GM19240 (cell line): ENCODE results near the gene ADD1.
"Not testable (repeated sequence)": the region's sequence is repeated elsewhere in the genome, so short reads cannot be mapped to it uniquely, and the experiment has no call there.

Source experiments
- DNase-seq: peaks from one replicate; pipeline ENCODE4 v3.0.0; 2011; ENCODE audit warnings: low spot score; ENCODE audit not compliant: insufficient read length

Gene ADD1

DNA sequence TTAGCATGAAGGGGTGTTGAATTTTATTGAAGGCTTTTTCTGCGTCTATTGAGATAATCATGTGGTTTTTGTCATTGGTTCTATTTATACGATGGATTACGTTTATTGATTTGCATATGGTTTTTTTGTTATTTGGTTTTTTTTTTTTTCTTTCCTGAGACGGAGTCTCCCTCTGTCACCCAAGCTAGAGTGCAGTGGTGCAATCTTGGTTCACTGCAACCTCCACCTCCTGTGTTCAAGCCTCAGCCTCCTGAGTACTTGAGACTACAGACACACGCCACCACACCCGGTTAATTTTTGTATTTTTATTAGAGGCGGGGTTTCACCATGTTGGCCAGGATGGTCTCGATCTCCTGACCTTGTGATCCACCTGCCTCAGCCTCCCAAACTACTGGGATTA is 75.1 kb downstream of the ADD1 start:
- not testable (repeated sequence) for DNase-seq

DNA sequence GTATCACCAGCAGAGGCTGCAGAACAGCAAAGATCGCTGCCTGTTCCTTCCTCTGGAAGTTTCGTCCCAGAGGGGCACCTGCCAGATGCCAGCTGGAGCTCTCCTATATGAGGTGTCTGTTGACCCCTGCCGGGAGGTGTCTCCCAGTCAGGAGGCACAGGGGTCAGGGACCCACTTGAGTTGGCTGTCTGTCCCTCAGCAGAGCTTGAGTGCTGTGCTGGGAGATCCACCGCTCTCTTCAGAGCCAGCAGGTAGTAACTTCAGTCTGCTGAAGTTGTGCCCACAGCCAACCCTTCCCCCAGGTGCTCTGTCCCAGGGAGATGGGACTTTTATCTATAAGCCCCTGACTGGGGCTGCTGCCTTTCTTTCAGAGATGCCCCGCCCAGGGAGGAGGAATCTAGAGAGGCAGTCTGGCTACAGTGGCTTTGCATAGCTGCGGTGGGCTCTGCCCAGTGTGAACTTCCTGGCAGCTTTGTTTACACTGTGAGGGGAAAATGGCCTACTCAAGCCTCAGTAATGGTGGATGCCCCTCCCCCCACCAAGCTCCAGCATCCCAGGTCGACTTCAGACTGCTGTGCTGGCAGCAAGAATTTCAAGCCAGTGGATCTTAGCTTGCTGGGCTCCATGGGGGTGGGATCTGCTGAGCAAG is 78.9 kb downstream of the ADD1 start:
- DNase-seq = not testable (repeated sequence)

DNA sequence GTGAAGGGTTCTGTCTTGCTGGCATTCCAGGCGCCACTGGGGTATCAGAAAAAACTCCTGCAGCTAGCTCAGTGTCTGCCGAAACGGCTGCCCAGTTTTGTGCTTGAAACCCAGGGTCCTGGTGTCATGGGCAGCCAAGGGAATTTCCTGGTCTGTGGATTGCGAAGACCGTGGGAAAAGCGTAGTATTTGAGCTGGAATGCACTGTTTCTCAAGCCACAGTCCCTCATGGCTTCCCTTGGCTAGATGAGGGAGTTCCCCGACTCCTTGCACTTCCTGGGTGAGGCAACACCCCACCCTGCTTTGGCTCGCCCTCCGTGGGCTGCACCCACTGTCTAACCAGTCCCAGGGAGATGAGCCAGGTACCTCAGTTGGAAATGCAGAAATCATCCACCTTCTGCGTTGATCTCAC is 79.5 kb downstream of the ADD1 start:
- DNase-seq = no peak

DNA sequence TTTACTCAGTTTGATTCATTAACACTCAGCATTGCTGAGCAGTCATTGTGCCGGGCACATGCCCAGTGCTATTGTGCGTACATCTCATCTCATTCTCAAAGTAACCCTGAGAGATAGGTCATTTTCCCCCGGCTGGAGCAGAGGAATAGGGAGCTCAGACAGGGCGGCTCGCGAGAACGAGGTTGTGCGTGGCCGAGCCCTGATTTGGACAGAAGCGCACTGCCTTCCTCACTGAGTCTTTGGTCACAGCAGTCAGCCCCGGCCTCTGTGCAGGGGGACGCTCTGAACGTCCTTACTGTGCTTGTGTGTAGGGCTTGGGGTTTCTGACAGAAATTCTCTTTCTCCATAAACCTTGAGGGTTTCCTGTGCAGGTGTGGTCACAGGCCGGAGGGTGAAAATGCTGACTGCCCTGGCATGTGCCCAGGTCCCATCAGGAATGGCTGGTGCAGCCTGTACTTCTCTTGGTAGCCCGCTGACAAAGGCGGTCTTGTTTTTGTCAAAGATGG is 80.1 kb downstream of the ADD1 start:
- DNase-seq = no peak

- DNase-seq = no peak
Observed at GRCh38 chr4:2924286-2924685, 80.6 kb downstream of the ADD1 start.

DNA sequence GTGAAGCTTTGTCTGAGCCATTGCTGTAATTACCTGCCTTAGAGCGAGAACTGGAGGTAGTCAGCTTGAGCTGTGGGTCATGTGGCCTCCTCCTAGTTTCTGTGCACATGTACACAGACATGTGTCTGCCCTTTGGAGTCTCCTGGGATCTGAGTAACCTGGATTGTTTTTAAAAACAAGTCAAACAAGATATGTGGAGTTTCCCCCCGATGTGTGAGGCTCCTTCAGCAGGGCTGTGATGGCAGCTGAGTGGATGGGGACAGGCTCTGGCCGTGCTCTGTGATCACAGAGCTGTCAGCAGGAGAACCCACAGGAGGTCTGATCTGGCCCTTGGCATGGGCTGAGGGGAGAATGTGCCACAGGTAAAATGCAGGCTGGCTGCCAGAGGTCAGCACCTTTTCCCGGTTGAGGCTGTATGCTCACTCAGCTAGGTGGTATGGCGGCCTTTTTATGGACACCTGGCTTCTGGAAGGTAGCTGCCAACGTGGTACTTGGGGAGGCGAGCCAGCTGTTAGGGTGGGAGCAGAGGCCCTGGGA is 81.2 kb downstream of the ADD1 start:
- DNase-seq = no peak

DNA sequence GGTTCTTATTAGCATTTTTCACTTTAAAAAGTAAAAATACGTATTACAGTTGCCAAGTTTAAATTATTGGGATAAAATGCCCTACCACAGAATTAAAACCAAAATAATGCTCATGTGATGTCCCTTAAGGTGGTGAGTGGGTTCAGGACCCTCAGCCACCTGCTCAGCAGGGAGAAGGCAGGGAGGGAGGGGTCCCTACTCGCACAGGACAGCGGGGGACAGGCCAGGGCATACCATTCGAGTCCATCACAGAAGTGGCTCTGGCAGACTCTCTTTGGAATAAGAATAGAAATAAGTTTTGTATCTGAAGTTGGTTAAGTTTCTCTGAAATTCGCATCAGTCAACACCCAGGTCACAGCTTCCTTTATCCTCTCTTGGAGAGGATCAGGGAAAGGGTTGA is 81.9 kb downstream of the ADD1 start:
- DNase-seq = no peak

DNA sequence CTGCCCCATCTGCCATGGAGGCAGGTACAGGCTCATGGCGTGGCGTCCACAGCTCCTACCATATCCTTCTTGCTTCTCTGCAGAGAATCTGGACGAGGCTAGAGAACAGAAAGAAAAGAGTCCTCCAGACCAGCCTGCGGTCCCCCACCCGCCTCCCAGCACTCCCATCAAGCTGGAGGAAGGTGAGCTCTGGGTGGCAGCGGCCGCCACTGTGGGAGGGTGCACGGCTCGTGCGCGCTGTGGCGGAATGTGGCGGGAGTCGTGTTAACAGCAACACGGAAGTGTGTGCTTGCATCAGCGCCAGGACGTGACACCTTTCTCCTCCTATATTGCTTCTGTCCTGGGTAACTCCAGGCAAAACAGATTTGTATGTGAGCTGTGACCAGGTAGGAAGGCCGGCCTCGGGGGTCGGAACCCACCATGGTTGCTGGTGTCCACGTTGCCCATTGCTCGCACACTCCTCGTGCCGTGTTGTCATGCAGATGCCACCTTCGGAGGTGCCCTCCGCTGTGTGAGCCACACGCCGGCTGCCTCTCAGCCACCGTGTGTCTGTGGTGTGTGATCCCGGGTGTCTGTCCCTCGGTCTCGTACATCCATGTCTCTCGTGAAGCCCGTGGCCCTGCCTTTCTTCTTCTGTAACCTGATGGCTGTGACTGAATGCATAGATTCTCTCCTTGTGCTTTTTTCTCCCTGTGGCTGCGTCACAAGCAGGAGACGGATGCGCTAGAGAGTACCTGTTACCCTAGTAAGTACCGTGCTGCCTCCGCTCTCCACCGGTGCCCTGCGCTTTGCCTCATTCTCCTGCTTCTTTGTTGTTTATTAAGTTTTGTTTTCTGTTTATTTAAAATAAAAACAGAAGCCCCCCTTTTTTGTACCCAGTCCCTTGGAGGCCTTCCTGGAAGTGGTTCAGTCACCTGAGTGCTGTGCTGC is 82.6 kb downstream of the ADD1 start:
- no peak for DNase-seq

DNA sequence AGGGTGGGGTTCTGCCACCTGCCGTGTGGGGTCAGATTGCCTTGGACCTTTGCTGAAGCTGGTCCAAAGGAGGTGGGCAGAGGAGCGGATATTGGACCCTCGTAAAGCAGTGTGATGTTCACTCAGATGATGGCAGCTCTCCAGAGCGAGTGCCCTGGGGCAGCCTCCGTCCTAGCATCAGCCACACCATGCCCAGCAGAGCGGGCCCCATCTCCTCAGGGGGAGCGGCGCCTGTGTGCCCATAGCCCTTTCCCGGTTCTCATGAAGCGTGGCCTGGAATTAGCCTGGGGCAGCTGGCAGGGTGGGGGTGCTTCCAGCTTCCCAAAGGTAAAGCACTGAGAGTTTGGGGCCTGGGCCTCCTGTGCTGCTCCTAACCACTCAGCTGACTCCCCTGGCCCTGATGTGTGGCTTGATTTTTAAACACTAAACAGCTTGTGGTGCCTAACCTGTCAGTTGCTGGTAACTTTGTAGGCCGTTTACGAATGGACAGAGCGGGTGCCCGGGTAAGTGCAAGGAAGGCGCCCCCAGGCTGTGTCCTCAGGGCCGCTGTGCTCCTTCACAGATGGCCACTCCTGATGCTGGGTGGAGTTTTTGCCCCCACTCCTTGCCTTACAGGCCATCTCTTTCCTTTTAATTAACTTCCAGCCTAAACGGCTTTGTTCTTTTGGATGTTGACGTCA is 83.5 kb downstream of the ADD1 start:
- no peak for DNase-seq

- DNase-seq = no peak
Observed at GRCh38 chr4:2927696-2928075, 84.0 kb downstream of the ADD1 start.

GRCh38 chr4:2928242-2929176 is 84.9 kb downstream of the ADD1 start:
- no peak for DNase-seq

- no peak for DNase-seq
Observed at GRCh38 chr4:2929469-2929868, 85.8 kb downstream of the ADD1 start.

GRCh38 chr4:2930135-2930757 is 86.6 kb downstream of the ADD1 start:
- DNase-seq = no peak

DNA sequence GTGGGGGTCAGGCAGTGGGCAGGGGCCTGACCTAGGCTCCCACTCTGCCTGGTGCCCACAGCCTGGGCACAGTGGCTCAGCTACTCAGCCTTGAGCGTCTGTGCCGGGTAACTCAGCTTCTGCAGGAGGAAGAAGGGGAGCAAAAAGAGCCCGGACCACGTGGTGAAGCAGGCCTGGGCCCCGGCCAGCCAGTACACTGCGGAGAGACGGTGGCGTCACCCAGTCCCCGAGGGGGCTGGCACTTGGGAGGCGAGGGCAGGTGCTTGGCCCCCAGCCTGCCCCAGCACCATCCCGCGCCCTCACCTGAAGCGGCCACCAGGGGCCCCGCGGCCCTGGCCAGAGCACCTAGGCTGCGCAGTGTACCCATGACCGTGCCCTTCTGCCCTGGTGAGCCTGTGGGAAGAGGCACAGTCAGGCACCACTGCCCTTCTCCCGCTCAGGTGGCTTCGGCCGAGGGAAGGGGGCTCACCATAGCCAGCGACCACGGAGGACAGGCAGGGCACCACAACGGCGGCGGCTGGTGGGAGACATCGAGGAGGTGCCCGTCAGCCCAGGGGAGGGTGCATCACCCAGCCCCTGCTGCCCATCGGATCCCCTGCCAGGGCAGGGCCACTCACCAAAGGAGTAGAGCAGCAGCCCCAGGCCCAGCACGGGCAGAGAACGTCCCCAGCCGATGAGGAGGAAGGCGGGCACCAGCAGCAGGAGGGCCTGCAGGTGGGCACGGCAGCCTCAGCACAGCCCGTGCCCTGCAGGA is 87.3 kb downstream of the ADD1 start:
- DNase-seq = no peak

GRCh38 chr4:2931512-2932301 is 88.1 kb downstream of the ADD1 start:
- peak; percentile 60 for DNase-seq

GRCh38 chr4:2932321-2932950 is 88.8 kb downstream of the ADD1 start:
- DNase-seq = no peak

DNA sequence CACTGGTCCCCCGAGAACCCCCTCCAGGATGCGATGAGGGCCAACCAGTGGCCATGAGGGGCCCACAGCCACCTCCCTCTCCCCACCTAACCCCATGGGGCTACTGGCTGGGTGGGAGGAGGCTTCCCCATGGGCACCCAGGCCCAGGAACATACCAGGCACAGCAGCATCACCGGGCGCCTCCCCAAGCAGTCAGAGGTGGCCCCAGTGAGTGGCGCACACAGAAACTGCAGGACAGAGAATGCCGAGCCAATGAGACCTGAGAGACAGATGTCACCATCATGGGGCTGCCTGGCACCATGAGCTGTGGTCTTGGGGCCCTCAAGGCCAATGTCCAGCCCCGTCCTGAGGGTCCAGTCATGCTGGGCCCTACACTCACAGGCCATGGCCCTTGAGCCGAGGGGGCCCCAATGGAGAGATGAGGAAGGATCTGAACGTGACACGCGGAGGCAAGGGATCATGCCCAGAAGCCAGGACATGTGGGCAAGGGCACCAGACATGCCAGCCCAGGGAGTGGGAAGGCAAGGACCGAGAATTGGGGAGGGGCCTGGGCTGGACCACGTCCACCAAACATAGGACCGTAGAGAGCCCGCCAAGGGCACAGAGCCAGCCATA is 89.4 kb downstream of the ADD1 start:
- DNase-seq = no peak

DNA sequence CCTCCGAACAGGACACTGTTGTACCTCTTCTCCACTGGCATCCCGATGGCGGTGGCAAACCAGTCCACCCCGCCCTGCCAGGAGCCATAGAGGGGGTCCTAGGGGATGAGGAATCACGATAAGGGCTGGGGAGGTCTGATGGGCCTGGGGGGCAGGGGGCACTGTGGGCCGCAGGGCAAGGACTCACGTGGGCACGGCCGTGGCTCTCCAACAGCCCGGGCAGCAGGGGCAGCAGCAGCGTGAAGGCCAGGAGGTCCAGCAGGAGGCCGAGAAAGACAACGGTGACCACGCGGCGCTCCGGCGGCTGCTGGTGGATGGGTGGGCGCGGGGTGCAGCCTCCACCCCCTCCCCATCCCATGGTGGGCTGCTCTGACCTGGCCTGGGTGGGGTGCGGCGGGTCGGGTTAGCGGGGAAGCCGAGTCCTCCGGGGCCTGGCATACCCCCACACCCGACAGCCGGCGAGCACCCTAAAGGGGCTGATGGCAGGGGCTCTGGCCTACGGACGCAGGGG is 90.0 kb downstream of the ADD1 start:
- DNase-seq = no peak
